ENCODE measurements around the gene CDC42SE1.

The CDC42SE1 gene

GRCh38 chr1:151059109-151060006, at the start of gene CDC42SE1:
Gene CDC42SE1, minus strand, starts transcription at chr1:151059622. Its CDS starts 3,892 bp downstream, at chr1:151055730.
- Histone ChIP-seq H4K20me1 (ENCODE audit: insufficient read depth) (peaks cover 5% of the 10 kb centered on the region; the same call in 1 of the 2 replicates), H3K36me3 (ENCODE audit: insufficient read depth) (peaks cover 12% of the 10 kb centered on the region; the same call in 1 of the 2 replicates), H3K4me1 (ENCODE audit: low read depth, poor library complexity, severe bottlenecking) (peaks cover 38% of the 10 kb centered on the region), H3K27ac (peak within 1 kb of the TSS; percentile 32), H3K27me3 (ENCODE audit: insufficient read depth, low read depth) (no peaks in the 10 kb centered on the region), H2AFZ (ENCODE audit: low read depth) (peak within 1 kb of the TSS; percentile 90), H3K4me3 (IDR thresholded peaks at IDR 0.05; ENCODE audit: insufficient read depth, low read depth, low read length) (peak within 1 kb of the TSS; percentile 98), H3K9ac (peak within 1 kb of the TSS; percentile 67), H3K79me2 (ENCODE audit: insufficient read depth, low read depth) (peaks cover 48% of the 10 kb centered on the region), H3K4me2 (peak within 1 kb of the TSS; percentile 93)
- TF ChIP-seq CTCF (conservative IDR thresholded peaks at IDR 0.05; ENCODE audit: low read depth, low read length): peak; percentile 91

GRCh38 chr1:151108331-151108730, 48.9 kb upstream of the CDC42SE1 start:
- no peaks in the 10 kb centered on the region for H4K20me1 ChIP-seq (ENCODE audit: insufficient read depth)
- no peak for TF ChIP-seq CTCF (conservative IDR thresholded peaks at IDR 0.05; ENCODE audit: low read depth, low read length)
- H3K27me3 ChIP-seq (ENCODE audit: insufficient read depth, low read depth): no peaks in the 10 kb centered on the region
- no peaks in the 10 kb centered on the region for H3K36me3 ChIP-seq (ENCODE audit: insufficient read depth)
- H2AFZ ChIP-seq (ENCODE audit: low read depth): no peak overlapping the region
- H3K79me2 ChIP-seq (ENCODE audit: insufficient read depth, low read depth): no peaks in the 10 kb centered on the region
- H3K4me1 ChIP-seq (ENCODE audit: low read depth, poor library complexity, severe bottlenecking): no peaks in the 10 kb centered on the region
- no peak overlapping the region for H3K27ac ChIP-seq
- H3K9ac ChIP-seq: no peak overlapping the region
- H3K4me2 ChIP-seq: no peak overlapping the region
- no peak overlapping the region for H3K4me3 ChIP-seq (IDR thresholded peaks at IDR 0.05; ENCODE audit: insufficient read depth, low read depth, low read length)

GRCh38 chr1:151106894-151107293, 47.5 kb upstream of the CDC42SE1 start:
- no peak overlapping the region for H3K4me3 ChIP-seq (IDR thresholded peaks at IDR 0.05; ENCODE audit: insufficient read depth, low read depth, low read length)
- H3K27ac ChIP-seq: no peak overlapping the region
- no peak overlapping the region for H3K9ac ChIP-seq
- H4K20me1 ChIP-seq (ENCODE audit: insufficient read depth): no peaks in the 10 kb centered on the region
- no peaks in the 10 kb centered on the region for H3K4me1 ChIP-seq (ENCODE audit: low read depth, poor library complexity, severe bottlenecking)
- no peak overlapping the region for H3K4me2 ChIP-seq
- H3K36me3 ChIP-seq (ENCODE audit: insufficient read depth): no peaks in the 10 kb centered on the region
- H2AFZ ChIP-seq (ENCODE audit: low read depth): no peak overlapping the region
- H3K27me3 ChIP-seq (ENCODE audit: insufficient read depth, low read depth): no peaks in the 10 kb centered on the region
- TF ChIP-seq CTCF (conservative IDR thresholded peaks at IDR 0.05; ENCODE audit: low read depth, low read length): no peak
- H3K79me2 ChIP-seq (ENCODE audit: insufficient read depth, low read depth): no peaks in the 10 kb centered on the region

- Histone ChIP-seq H3K4me1 (ENCODE audit: low read depth, poor library complexity, severe bottlenecking) (no peaks in the 10 kb centered on the region), H4K20me1 (ENCODE audit: insufficient read depth) (no peaks in the 10 kb centered on the region), H3K27me3 (ENCODE audit: insufficient read depth, low read depth) (no peaks in the 10 kb centered on the region), H3K27ac (no peak overlapping the region), H3K36me3 (ENCODE audit: insufficient read depth) (no peaks in the 10 kb centered on the region), H3K4me2 (no peak overlapping the region), H2AFZ (ENCODE audit: low read depth) (no peak overlapping the region), H3K9ac (no peak overlapping the region), H3K79me2 (ENCODE audit: insufficient read depth, low read depth) (no peaks in the 10 kb centered on the region), H3K4me3 (IDR thresholded peaks at IDR 0.05; ENCODE audit: insufficient read depth, low read depth, low read length) (no peak overlapping the region)
- no peak for TF ChIP-seq CTCF (conservative IDR thresholded peaks at IDR 0.05; ENCODE audit: low read depth, low read length)
Measured at GRCh38 chr1:151104630-151105029, 45.2 kb upstream of the CDC42SE1 start.
